Measurements from ENCODE around the gene TIA1. TPM values are rescaled to one million over a fixed set of nuclear protein-coding genes. Genes with fewer than 3 reads are reported as not detected.
"Not testable (repeated sequence)": the region's sequence is repeated elsewhere in the genome, so short reads cannot be mapped to it uniquely, and the experiment has no call there.

TIA1 gene, protein sequence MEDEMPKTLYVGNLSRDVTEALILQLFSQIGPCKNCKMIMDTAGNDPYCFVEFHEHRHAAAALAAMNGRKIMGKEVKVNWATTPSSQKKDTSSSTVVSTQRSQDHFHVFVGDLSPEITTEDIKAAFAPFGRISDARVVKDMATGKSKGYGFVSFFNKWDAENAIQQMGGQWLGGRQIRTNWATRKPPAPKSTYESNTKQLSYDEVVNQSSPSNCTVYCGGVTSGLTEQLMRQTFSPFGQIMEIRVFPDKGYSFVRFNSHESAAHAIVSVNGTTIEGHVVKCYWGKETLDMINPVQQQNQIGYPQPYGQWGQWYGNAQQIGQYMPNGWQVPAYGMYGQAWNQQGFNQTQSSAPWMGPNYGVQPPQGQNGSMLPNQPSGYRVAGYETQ
- 51.2 TPM for total RNA-seq
- long read RNA-seq, full-length matches to known transcripts: 32 of 49 reads
- long read RNA-seq, partial matches to known transcripts: 2 of 49 reads
- long read RNA-seq, other reads (novel, unspliced or antisense): 15 of 49 reads

DNA sequence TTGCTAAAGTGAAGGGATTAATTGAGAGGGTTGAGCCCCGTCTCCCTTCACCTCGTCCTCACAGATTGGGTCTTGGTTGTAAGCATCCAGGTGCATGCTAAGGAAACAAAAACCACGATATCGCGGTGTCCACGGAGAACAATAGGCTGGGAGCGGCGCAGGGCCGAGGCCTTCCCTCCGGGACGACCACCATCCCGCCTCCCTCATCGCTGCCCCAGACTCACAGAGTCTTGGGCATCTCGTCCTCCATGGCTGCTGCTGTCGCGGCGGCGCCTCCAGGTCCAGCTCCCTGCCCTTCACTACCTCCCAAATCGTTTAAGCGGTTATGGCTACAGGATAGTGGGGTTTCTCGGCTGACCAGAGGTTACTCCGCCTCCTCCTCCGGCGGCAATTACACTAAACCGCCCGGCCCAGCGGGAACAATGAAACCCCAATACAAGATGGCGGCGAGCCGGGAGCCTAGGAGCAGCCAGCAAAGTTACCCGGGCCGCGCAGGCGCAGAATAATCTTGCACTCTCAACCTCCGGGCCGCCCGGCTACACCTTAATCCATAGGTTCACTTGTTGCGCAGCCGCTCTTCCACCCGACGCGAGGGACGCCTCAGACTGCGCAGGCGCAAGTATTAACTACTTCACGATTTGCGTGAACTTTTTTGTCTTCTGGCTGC is at the start of gene TIA1:
Gene TIA1 (minus strand): TSS at position 448 of the 667 bp plus-strand sequence. CDS start 198 bp downstream, at position 250.
- peak; percentile 98 for ATAC-seq
- intact Hi-C loops (cut with micrococcal nuclease): no loop called here

DNA sequence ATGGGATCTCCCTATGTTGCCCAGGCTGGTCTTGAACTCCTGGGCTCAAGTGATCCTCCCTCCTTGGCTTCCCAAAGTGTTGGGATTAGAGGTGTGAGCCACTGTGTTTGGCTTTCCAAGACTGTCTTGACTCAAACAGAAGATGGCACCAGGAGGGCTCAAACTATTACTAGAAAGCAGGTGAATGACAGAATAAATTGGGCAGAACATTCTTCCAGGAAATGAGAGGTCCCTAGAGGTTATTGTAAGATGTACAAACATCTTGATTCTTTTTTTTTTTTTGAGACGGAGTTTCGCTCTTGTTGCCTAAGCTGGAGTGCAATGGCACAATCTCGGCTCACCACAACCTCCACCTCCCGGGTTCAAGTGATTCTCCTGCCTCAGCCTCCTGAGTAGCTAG is 49.4 kb upstream of the TIA1 start:
- ATAC-seq; DNase-seq; intact Hi-C loops (cut with micrococcal nuclease): not testable (repeated sequence)

More for the DNA sequence above, at the start of gene TIA1:
- peak; percentile 99 for DNase-seq

DNA sequence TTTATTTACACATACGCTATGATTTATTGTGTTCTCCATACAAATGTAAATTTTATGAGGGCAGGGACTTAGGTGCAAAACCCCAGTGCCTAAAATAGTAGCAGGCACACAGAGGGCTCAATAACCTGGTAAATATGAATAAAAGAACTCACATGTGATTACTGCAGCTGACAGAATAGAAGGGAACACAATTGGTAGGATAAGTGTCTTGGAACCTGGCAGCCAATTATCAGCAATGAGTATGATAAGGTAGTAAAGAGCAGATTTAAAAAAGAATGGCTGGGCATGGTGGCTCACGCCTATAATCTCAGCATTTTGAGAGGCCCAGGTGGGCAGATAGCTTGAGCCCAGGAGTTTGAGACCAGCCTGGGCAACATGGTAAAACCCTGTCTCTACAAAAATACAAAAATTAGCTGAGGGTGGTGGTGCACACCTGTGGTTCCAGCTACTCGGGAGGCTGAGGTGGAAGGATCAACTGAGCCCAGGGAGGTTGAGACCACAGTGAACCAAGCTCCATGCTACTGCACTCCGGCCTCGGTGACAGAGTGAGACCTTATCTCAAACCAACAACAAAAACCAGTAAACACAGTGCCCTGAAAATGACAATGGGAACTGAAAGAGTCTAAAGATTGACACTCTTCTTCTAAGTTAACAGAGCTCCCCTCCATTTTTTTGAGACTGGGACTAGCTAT is 35.2 kb upstream of the TIA1 start:
- intact Hi-C loops (cut with micrococcal nuclease): no loop called here
- no peak for DNase-seq
- ATAC-seq: peak; percentile 74

DNA sequence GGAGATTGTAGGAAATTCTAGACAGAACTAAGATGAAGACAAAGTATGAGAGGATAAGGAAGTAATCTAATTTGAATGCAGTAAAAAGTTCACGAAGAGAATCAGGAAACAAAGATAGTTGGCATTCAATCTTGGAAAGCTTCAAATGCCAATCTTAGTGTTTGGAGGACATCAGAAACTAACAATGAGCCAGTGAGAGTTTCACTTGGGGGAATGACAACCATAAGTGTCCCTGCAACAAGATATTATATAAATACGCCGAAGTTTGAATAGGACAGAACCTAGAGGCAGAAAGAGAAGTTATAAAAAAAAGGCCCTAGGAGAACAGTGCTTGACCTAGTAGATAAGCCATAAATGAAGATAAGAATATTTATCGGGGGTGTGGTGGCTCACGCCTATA is 34.0 kb upstream of the TIA1 start:
- no peak for DNase-seq
- intact Hi-C loops (cut with micrococcal nuclease): no loop called here
- ATAC-seq: peak; percentile 61

GRCh38 chr2:70280242-70280798 is 31.9 kb upstream of the TIA1 start:
- ATAC-seq (no peak), DNase-seq (no peak)
- intact Hi-C loops (cut with micrococcal nuclease): no loop called here

DNA sequence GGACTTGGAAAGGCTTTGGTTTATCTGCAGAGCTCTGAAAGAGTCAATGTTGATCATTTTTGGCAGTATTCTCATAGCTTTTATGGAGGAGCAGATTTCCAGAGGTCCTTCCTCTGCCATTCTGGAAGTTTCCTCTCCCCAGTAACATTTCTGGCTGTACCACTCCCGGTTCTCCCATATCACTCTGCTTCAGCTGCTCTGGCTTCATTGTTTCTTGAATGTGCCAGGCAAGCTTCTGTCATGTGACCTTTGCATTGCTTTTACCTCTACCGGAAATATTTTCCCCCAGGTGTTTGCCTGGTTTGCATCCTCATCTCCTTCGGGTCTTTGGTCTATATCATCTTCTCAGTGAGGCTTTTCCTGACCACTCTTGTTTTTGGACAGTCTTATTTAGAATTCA is 21.9 kb upstream of the TIA1 start:
- DNase-seq: no peak
- ATAC-seq: no peak
- intact Hi-C loops (cut with micrococcal nuclease): no loop called here

GRCh38 chr2:70269422-70270302 is 21.2 kb upstream of the TIA1 start:
- not testable (repeated sequence) for ATAC-seq, DNase-seq

GRCh38 chr2:70266925-70267324 is 18.5 kb upstream of the TIA1 start:
- ATAC-seq; DNase-seq; intact Hi-C loops (cut with micrococcal nuclease): not testable (repeated sequence)

More at GRCh38 chr2:70269422-70270302, 21.2 kb upstream of the TIA1 start:
- intact Hi-C loops (cut with micrococcal nuclease): not testable (repeated sequence)

DNA sequence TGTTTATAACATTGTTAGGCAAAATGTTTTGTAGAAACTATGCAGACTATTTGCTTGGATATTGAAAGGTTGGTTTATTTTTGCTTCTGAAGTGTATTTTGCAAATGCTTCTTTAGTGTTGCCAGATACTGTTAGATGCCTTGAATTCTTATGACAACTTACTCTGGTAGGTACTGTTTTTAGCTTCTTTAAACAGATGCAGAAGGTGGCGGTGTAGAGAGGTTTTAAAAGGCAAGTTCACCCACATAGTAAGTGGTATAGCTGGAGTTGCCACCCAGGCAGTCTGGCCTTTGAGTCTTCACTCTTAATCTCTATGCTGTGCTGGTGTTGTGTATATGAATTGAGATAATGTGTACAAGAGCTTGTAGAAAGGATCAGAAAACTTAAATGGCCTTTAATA is 13.1 kb upstream of the TIA1 start:
- ATAC-seq (no peak), DNase-seq (no peak)
- intact Hi-C loops (cut with micrococcal nuclease): no loop called here

- DNase-seq (peak; percentile 89), ATAC-seq (peak; percentile 73)
- intact Hi-C loops (cut with micrococcal nuclease): no loop called here
Measured at GRCh38 chr2:70258532-70258875, 10.1 kb upstream of the TIA1 start.

DNA sequence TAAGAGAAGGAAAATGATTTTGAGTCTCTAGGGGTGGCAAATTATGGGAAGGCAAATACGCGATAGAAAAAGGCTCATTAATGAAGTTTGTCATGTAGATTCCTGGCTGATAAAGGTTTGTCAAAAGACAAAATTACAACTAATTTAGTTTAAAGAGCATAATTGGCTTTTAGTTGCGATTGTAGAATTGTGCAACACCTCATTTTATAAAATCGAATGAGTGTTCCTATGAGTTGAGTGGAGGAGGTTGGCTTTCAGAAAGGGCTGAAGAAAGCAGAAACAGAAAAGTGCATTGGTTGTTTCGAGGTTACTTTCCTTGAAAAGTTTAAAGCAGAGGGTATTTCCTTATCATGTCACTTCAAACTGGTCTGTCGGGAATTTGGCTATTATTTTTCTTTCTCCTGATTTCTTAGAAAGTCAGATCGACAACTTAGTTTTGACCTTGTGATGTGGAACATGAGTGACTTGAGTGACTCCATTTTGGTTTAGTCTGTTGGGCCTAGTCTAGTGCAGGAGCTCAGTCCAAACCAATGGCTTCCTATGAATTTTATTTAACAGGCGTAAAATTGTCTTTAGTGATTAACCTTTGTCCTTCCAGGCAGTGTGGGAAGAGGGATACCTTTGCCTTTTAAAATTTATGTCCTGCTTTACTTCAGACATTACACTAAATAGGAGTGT is 7.3 kb upstream of the TIA1 start:
- ATAC-seq (no peak), DNase-seq (no peak)
- intact Hi-C loops (cut with micrococcal nuclease): no loop called here

GRCh38 chr2:70250434-70250833 is 2.0 kb upstream of the TIA1 start:
- ATAC-seq: no peak
- intact Hi-C loops (cut with micrococcal nuclease): no loop called here
- no peak for DNase-seq

- ATAC-seq (no peak), DNase-seq (no peak)
- intact Hi-C loops (cut with micrococcal nuclease): no loop called here
Measured at GRCh38 chr2:70247364-70248180, 856 bp downstream of the TIA1 start.

DNA sequence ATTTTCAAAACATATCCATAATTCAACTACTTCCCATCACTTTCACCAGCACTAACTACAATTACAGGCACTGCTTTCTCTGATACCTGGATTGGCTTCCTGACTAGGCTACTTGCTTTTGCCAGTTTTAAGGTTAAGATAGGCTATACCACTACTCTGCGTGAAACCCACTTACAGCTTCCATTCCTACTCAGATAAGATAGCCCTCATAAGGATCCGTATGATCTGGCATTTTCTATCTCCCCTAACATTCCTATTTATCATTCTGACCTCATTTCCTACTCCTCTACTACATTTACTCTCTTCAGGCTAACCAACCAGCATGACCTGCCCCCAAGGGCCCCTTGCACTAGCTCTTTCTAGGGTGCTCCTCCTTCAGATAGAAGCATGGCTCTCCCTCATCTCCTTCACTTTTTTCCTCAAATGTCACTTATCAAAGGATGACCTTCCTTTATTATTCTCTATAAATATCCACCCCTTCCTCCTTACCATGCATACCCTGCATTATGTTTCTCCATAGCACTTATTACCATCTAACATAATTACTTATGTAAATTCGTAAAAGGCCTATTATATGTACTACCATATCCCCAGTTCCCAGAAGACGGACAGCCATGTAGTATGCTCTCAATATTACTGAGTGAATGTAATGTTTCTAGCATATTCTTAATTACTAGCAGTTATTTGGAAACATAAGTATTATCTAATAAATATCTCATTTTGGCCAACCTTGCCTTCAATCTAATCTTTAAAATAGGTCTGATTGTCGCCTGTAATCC is 4.4 kb downstream of the TIA1 start:
- DNase-seq (no peak), ATAC-seq (no peak)
- intact Hi-C loops (cut with micrococcal nuclease): no loop called here

GRCh38 chr2:70242552-70242951 is 5.9 kb downstream of the TIA1 start:
- DNase-seq: no peak
- intact Hi-C loops (cut with micrococcal nuclease): no loop called here

GRCh38 chr2:70241340-70241739 is 7.1 kb downstream of the TIA1 start:
- no peak for ATAC-seq
- intact Hi-C loops (cut with micrococcal nuclease): no loop called here

More at GRCh38 chr2:70242552-70242951, 5.9 kb downstream of the TIA1 start:
- no peak for ATAC-seq

More at GRCh38 chr2:70241340-70241739, 7.1 kb downstream of the TIA1 start:
- no peak for DNase-seq

Data from left ventricle myocardium superior (tissue), 1 donor.